ENCODE measurements around the gene ERFE. TPM values are rescaled to one million over a fixed set of nuclear protein-coding genes. Genes with fewer than 3 reads are reported as not detected.

ERFE gene
- polyA plus RNA-seq, 1 donor from 2014 or later = not detected

DNA sequence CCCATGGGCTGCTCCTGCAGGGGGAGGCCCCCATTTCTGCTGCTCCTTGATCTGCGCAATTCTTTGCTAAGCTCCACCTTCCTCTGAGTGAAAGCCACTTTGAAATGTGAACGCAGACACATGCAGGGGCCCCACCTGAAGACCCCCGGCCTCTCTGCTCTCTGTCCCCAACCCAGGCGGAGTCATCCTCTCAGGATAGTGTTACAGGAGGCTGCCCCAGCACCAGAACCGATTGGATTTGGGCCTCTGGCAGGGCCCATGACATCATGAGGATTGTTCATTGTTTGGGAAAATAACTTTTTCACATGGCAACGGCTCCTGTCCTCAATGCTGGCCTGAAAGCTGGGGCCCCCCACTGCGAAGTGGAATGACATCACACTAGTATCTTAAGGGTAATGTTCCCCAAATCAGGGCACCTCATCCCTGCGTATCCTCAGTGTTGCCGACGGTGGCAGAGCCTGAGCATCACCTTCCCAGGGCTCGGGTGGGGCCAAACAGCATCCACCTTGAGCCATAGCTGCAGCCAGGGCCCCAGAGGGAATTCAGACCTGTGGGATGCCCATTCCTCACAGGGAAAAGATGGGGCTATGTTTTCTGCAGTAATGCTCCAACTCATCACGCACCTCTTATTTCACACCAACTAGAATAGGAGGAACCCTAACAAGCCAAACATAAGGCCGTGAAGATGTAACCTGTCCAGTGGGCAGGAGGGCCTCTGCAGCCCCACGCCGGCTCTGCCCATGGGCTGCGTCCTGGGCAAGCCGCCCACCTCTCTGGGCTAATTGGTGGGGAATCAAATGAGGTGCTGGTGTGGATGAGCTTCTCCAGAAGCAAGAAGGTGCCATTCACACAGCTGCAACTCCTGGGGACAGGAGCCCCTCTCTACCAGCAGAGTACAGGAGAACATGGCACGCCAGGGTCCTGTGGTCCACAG is 2.7 kb upstream of the ERFE start:
- no peak overlapping the region for H2AFZ ChIP-seq (ENCODE audit: low read depth, low read length)
- H3K27ac ChIP-seq (ENCODE audit: low read length) = no peak overlapping the region
- no peaks in the 10 kb centered on the region for H3K36me3 ChIP-seq (ENCODE audit: insufficient read depth, low read length)
- no peaks in the 10 kb centered on the region for H4K20me1 ChIP-seq (ENCODE audit: insufficient read depth)
- H3K9ac ChIP-seq (ENCODE audit: low read length) = no peak overlapping the region
- no peaks in the 10 kb centered on the region for H3K79me2 ChIP-seq (replicated peaks; ENCODE audit: insufficient read depth, low read length)
- peaks cover 25% of the 10 kb centered on the region for H3K27me3 ChIP-seq (ENCODE audit: insufficient read depth, low read depth, low read length)
- no peaks in the 10 kb centered on the region for H3K9me2 ChIP-seq (ENCODE audit: insufficient read depth, low read length)
- TF ChIP-seq POLR2AphosphoS5 (IDR thresholded peaks at IDR 0.05) = no peak
- TF ChIP-seq, protein P1, sequence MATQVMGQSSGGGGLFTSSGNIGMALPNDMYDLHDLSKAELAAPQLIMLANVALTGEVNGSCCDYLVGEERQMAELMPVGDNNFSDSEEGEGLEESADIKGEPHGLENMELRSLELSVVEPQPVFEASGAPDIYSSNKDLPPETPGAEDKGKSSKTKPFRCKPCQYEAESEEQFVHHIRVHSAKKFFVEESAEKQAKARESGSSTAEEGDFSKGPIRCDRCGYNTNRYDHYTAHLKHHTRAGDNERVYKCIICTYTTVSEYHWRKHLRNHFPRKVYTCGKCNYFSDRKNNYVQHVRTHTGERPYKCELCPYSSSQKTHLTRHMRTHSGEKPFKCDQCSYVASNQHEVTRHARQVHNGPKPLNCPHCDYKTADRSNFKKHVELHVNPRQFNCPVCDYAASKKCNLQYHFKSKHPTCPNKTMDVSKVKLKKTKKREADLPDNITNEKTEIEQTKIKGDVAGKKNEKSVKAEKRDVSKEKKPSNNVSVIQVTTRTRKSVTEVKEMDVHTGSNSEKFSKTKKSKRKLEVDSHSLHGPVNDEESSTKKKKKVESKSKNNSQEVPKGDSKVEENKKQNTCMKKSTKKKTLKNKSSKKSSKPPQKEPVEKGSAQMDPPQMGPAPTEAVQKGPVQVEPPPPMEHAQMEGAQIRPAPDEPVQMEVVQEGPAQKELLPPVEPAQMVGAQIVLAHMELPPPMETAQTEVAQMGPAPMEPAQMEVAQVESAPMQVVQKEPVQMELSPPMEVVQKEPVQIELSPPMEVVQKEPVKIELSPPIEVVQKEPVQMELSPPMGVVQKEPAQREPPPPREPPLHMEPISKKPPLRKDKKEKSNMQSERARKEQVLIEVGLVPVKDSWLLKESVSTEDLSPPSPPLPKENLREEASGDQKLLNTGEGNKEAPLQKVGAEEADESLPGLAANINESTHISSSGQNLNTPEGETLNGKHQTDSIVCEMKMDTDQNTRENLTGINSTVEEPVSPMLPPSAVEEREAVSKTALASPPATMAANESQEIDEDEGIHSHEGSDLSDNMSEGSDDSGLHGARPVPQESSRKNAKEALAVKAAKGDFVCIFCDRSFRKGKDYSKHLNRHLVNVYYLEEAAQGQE (IDR thresholded peaks at IDR 0.05; ENCODE audit: borderline replicate concordance) = no peak
- TF ChIP-seq EZH2 (IDR thresholded peaks at IDR 0.05; ENCODE audit: borderline replicate concordance, insufficient read depth, low read length, poor library complexity, severe bottlenecking) = no peak
- TF ChIP-seq MXI1 (conservative IDR thresholded peaks at IDR 0.05; ENCODE audit: poor library complexity, severe bottlenecking) = no peak
- no peak for TF ChIP-seq TAF1 (IDR thresholded peaks at IDR 0.05; ENCODE audit: low read depth)
- no peak for TF ChIP-seq RAD21 (conservative IDR thresholded peaks at IDR 0.05)
- TF ChIP-seq SMC3 (conservative IDR thresholded peaks at IDR 0.05; ENCODE audit: poor library complexity) = no peak
- TF ChIP-seq, protein P2, sequence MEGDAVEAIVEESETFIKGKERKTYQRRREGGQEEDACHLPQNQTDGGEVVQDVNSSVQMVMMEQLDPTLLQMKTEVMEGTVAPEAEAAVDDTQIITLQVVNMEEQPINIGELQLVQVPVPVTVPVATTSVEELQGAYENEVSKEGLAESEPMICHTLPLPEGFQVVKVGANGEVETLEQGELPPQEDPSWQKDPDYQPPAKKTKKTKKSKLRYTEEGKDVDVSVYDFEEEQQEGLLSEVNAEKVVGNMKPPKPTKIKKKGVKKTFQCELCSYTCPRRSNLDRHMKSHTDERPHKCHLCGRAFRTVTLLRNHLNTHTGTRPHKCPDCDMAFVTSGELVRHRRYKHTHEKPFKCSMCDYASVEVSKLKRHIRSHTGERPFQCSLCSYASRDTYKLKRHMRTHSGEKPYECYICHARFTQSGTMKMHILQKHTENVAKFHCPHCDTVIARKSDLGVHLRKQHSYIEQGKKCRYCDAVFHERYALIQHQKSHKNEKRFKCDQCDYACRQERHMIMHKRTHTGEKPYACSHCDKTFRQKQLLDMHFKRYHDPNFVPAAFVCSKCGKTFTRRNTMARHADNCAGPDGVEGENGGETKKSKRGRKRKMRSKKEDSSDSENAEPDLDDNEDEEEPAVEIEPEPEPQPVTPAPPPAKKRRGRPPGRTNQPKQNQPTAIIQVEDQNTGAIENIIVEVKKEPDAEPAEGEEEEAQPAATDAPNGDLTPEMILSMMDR (IDR thresholded peaks at IDR 0.05; ENCODE audit: poor library complexity, severe bottlenecking) = no peak
- TF ChIP-seq EP300 (conservative IDR thresholded peaks at IDR 0.05; ENCODE audit: poor library complexity, severe bottlenecking) = no peak
- H3K4me2 ChIP-seq (ENCODE audit: low read length) = no peak overlapping the region
- no peaks in the 10 kb centered on the region for H3F3A ChIP-seq (ENCODE audit: insufficient read depth, low read length, poor library complexity, severe bottlenecking)
- no peaks in the 10 kb centered on the region for H3K9me3 ChIP-seq (ENCODE audit: low read length)
- no peak overlapping the region for H3K4me3 ChIP-seq (ENCODE audit: low read length)

DNA sequence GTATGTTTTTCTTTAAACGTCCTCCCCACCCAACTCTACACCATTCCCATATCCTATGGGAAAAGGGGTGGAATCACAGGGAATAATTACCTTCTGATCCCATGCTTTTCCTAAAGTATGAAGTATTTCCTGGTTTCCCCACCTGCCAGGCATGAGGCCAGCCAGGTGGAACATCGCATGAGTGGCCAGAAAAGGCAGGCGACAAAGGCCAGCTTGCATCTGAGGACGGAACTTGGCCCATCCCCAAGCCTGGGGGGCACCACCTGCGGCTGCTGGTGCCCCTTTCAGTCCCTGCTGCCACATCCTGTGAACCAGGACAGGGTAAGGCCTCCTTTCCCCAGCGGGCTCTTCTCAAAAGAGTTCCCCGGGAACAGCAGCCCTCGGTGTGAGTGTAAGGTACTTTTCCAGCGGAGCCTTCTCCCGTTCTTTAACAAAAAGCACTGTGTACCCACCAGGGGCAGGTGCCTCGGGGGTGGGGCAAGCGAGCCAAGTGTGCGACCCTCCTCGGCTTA is 1.2 kb upstream of the ERFE start:
- Histone ChIP-seq H4K20me1 (ENCODE audit: insufficient read depth) (no peaks in the 10 kb centered on the region), H3K79me2 (replicated peaks; ENCODE audit: insufficient read depth, low read length) (no peaks in the 10 kb centered on the region), H3K4me3 (ENCODE audit: low read length) (no peak overlapping the region), H3K9me3 (ENCODE audit: low read length) (no peaks in the 10 kb centered on the region), H3K9me2 (ENCODE audit: insufficient read depth, low read length) (no peaks in the 10 kb centered on the region), H2AFZ (ENCODE audit: low read depth, low read length) (no peak overlapping the region), H3K27me3 (ENCODE audit: insufficient read depth, low read depth, low read length) (peaks cover 28% of the 10 kb centered on the region), H3K27ac (ENCODE audit: low read length) (no peak overlapping the region), H3K9ac (ENCODE audit: low read length) (no peak overlapping the region), H3F3A (ENCODE audit: insufficient read depth, low read length, poor library complexity, severe bottlenecking) (no peaks in the 10 kb centered on the region), H3K36me3 (ENCODE audit: insufficient read depth, low read length) (no peaks in the 10 kb centered on the region), H3K4me2 (ENCODE audit: low read length) (no peak overlapping the region)
- TF ChIP-seq MXI1 (conservative IDR thresholded peaks at IDR 0.05; ENCODE audit: poor library complexity, severe bottlenecking) (no peak), RAD21 (conservative IDR thresholded peaks at IDR 0.05) (no peak), POLR2AphosphoS5 (IDR thresholded peaks at IDR 0.05) (no peak), EP300 (conservative IDR thresholded peaks at IDR 0.05; ENCODE audit: poor library complexity, severe bottlenecking) (no peak), TAF1 (IDR thresholded peaks at IDR 0.05; ENCODE audit: low read depth) (no peak)
- TF ChIP-seq, protein P1 (IDR thresholded peaks at IDR 0.05; ENCODE audit: borderline replicate concordance) = no peak

Measured in neural cell (in vitro differentiated cells).